Right renal pelvis (tissue), 4 donors: ENCODE measurements around the gene SUPT5H. TPM values are rescaled to one million over a fixed set of nuclear protein-coding genes. Genes with fewer than 3 reads are reported as not detected.
A peak's percentile ranks its signal among the peaks of the same experiment; 100 is the strongest.

Experiments
- DNase-seq, 4 donors: peaks; one replicate each; pipeline ENCODE4 v3.0.0-alpha.2; 2013; ENCODE audit warnings: low read depth in 4 of 4, low spot score in 3 of 4, missing footprints in 1 of 4
- polyA plus RNA-seq, 4 donors: library from polyadenylated mRNA; unstranded; fragments of 120-200 nt; gene quantifications; one replicate each; pipeline ENCODE4 v1.2.1, GENCODE V29; 2013; ENCODE audit not compliant: insufficient read length in 4 of 4

Gene SUPT5H
- polyA plus RNA-seq: 100 to 1,000 TPM; 124 to 139 (median 138) TPM

DNA sequence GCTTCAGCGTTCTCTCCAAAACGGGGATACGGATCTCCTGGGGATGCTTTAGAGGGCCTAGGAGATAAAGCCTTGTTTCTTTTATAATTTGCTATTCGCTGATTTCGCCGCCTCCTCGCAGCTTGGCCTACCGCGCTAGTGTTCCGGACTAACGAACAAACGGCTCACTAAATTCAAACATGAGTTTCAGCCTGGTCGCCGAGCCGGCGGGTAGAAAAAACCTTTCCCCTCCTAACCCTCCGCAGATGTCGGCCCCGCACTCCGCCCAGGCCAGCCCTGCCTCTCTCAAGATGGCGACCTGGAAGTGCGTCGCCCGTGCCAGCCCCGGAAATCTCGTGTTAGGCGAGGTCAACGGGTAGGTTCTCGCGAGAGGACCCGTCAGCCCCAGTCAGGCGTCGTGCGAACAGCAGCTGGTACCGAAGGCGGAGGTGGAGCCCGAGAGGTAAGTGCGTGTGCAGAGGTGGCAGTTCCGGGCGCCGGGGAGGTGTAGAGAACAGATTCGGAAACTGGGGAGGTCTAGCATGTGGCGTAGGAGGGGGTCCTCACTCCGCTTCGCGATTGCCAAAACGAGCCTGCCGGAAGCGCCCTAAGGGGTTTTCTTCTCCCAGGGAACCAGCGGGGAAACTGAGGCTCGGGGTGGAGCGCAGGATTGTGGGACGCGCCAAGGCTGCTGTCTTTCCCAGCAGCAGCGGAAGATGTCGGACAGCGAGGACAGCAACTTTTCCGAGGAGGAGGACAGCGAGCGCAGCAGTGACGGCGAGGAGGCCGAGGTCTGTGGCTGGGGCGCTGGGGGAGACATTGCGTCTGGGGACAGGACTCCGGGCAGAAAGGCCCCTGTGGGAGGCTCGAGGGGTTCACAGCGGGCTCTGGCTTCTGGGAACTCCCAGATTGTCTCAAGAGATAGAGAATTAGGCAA lies at the start of gene SUPT5H:
Gene SUPT5H (plus strand): TSS at position 387 of the 916 bp plus-strand sequence. CDS start 309 bp downstream, at position 696.
- DNase-seq: peak; percentile 92 to 95 (median 95)

DNA sequence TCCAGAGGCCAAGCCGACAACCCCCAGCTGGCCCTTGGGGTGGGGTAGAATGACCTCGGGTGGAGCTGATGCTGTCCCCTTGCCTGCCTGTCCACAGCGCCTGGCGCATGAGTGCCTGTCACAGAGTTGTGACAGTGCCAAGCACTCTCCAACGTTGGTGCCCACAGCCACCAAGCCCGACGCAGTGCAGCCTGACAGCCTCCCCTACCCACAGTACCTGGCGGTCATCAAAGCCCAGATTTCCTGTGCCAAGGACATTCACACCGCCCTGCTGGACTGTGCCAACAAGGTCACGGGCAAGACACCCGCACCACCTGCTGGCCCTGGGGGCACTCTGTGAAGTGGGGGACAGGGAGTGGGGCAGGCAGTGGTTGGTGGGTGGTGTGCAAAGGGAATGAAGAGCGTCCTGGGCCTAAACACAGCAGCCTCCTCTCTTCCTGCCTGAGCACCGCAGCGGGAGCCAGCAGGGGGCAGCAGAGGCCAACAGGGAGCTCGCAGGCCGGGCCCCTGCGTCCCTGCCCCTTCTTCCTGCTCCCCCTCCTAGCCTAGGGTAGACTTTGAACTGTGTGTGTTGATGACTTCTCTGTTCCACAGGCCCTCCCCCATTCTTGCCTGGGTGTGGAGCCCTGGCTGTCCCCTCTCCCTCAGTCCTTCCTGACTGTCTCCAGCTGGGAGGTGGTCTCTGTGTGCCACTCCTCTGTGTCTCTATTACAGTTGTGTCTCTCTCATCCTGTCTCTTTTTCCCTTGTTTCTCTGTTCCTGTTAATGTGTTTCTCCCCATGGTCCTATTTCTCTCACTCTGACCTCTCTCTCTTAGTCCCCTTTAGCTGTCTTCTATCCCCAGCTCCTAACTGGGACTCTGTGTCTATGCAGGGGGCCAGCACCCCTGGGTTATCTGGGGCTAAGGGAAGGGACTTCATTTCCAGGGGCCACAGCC lies 47.8 kb upstream of the SUPT5H start:
- no peak for DNase-seq

DNA sequence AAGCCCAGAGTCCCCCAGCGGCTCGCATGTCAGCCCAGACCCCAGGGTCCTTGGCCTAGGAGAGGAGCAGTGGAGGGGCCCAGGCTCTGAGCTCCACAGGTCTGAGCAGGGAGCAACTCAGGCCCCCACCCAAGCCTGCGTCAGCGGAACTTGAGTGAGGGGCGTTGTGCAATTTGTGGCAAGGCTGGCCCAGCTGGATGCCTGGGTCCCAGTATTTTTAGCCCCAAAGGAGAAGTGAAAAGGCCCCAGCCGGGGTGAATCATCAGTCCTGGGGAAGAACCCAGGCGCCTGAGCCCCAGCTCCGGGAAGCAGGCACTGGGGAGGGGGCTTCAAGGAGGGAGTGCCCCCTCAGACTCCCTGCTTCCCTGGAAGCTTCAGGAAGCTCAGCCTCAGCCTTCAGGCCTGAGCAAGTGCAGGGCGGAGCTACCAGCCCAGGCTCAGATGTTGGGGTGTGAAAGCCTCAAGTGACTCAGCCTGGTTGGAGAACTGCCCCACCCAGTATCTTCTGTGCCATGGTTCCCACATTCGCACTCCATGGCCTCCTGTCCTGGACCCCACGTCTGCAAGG lies 47.0 kb upstream of the SUPT5H start:
- no peak for DNase-seq

- no peak for DNase-seq
These were observed 45.7 kb upstream of the SUPT5H start for GRCh38 chr19:39399668-39400050.

DNA sequence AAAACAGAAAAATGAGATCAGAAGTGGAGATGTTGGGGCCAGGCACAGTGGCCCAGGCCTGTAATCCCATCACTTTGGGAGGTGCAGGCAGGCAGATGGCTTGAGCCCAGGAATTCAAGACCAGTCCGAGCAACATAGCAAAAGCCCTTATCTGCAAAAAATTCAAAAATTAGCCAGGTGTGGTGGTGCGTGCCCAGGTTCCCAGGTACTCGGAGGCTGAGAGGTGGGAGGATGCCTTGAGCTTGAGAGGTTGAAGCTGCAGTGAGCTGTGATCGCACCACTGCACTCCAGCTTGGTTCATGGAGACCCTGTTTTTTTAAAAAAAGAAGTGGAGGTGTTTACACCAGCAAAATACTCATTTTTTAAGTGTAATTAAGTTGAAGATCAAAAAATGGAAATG lies 45.3 kb upstream of the SUPT5H start:
- no peak for DNase-seq

GRCh38 chr19:39401070-39401548 lies 44.3 kb upstream of the SUPT5H start:
- no peak for DNase-seq

- no peak for DNase-seq
These were observed 43.6 kb upstream of the SUPT5H start for GRCh38 chr19:39401549-39402345.

- peak in 3 of 4 donors; percentile 87 to 88 (median 88) for DNase-seq
These were observed 42.8 kb upstream of the SUPT5H start for GRCh38 chr19:39402346-39403300.

GRCh38 chr19:39403331-39404312 lies 41.8 kb upstream of the SUPT5H start:
- DNase-seq: peak; percentile 78 to 81 (median 80)

DNA sequence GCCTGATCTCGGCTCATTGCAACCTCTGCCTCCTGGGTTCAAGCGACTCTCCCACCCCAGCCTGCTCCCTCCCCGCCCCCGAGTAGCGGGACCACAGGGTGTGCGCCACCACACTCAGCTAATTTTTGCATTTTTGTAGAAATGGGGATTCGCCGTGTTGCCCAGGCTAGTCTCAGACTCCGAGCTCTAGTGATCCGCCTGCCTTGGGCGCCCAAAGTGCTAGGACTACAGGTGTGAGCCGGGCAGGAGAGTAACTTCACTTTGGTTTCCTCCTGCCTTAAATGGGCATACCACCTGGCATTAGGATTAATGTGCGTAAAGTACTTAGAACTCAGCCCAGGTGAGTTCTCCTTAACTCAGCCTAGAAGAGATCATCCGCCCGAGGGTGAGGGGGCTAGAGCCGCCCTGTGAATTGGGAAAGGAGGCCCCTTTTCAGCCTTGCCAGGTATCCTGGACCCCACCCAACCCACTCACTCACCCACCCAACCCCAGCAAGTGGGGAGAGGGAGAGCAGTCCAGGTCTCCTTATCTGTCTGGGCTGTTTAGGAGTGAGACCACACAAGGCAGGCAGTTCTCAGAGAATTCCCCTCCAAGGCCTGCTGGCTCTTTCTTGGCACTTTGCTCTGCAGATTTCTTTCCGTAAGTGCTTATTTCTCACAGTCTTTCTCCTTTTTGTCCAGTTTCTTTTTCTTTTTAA lies 40.0 kb upstream of the SUPT5H start:
- DNase-seq: no peak

DNA sequence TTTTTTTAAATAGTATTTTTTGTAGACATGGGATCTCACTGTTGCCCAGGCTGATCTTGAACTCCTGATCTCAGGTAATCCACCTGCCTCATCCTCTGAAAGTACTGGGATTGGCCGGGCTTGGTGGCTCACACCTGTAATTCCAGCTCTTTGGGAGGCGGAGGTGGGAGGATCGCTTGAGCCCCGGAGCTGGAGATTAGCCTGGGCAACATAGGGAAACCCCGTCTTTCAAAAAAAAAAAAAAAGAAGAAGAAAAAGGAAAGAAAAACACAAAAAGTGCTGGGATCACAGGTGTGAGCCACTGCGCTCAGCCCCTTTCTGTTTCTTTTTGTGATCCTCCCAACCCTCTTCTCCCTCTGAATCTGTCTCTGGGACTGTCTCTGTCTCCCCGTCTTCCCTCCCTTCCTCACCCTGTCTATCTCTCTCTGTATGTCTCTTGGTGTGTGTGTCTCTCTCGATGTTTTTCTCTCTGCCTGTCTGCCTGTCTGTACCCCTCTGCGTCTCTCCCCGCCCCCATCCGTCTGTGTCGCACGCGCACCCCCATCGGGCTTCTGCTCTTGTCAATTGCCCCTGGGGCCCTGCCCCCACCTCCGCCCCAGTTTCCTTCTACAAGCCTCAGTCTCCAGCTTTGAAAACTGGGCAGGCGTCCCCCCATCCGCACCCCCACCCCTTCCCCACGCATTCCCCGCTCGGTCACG lies 39.3 kb upstream of the SUPT5H start:
- no peak for DNase-seq

GRCh38 chr19:39406656-39407409 lies 38.5 kb upstream of the SUPT5H start, which contains the start of gene ZFP36:
Gene ZFP36, plus strand, starts transcription at chr19:39406847. Its CDS starts 58 bp downstream, at chr19:39406905.
- DNase-seq: peak in 1 of 4 donors; percentile 56

GRCh38 chr19:39407410-39407659 lies 38.0 kb upstream of the SUPT5H start:
- no peak for DNase-seq

GRCh38 chr19:39407660-39408391 lies 37.6 kb upstream of the SUPT5H start:
- no peak for DNase-seq
